ENCODE data around the gene ITGAL.

Gene ITGAL

DNA sequence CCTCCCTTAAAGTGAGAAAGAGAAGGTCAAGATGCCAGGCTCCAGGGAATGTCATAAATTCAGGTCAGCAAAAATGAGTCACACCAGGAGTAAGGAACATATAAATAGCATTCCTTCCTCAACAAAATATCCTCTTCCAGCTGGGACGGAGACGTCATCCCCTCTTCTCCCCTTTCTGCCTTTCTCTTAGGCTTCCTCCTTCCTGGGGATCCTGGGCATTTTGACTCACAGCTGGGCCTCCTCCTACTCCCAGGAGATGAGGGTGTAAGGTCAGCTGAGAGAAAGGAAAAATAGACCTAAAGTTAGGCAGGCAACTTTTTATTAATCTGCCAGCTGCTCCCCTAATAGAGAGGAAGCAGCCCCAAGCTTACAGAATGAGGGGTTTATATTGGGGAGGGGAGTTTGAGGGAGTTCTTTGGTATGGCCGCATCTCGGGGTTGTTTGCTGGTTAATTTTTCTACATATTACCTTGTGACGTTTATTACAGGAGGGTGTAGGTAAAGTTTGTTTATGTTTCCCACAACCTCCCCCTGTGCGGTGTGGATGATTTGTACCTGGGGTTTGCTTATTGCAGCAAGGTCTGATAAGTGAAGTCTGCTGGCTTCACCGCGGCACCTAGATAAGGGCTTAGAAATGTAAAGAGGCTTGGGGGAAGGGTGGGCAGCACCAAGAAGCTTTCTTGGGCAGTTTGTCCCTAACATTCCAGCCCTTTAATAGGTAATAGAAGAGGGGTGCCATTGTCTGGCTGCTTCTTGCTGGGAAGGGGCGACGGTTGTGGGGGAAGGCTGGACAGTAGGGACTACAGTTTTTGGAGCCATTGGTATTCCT is 69.2 kb downstream of the ITGAL start:
- peak; percentile 75 for DNase-seq (ENCODE audit: low spot score)

DNA sequence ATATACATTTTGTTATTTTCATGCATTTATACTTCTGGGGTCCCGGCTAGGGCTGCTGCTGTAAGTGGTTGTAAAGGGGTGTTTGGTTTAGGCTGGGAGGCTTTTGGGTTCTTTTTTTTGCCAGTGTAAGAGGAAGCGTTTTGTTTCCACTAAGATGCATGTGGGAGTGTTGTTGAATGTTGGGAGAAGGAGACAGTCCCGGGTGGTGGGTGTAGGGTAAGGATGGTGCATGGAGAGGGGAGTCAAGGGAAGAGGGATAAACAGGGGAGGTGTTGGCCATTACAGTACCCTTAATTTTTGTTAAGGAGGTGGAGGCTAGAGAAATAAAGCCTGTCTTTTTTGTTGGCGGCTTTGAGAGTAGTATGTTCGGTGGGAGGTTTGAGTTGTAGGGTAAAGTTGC is 70.5 kb downstream of the ITGAL start:
- no peak for DNase-seq (ENCODE audit: low spot score)

DNA sequence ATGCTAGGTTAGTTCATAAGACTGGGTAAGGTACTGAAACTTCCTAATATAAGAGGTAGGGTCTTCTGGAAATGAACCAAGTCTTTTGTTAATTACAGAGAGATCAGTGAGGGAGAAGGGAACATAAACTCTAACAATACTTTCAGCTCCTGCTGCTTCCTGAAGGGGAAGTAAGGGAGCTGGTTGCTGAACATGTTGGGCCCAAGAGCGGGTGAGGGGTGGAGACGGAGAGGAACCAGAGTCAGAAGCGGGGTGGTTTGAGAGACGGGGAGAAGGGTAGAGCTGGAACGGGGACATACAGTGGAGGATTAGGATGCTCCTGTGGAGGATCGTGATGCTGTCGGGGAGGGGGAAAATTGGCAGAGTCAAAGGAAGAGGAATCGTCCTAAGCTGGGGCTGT is 73.6 kb downstream of the ITGAL start:
- DNase-seq (ENCODE audit: low spot score) = no peak

DNA sequence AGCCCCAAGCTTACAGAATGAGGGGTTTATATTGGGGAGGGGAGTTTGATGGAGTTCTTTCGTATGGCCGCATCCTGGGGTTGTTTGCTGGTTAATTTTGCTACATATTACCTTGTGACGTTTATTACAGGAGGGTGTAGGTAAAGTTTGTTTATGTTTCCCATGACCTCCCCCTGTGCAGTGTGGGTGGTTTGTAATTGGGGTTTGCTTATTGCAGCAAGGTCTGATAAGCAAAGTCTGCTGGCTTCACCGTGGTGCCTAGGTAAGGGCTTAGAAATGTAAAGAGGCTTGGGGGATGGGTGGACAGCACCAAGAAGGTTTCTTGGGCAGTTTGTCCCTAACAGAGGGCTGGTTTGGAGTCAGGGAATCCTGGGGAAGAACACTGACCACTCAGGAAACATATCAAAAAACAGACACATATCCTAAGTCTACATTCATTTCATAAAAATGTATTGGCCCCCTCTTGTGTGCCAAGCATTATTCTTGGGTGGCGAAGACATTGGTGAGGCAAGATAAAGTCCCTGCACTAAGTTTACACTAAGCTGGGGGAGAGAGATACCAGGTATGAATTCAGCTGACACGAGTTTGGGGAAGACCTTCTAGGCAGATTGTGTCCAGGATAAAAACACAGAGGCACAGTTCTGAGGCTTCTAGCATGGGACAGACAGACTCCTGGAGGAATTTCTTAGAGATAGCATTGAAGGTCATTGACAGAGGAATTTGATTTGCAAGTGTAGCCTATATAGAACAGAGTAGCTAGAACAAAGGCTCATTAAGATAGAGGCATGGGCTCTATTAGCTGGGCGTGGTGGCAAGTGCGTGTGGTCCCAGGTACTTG is 76.1 kb downstream of the ITGAL start:
- no peak for DNase-seq (ENCODE audit: low spot score)

DNA sequence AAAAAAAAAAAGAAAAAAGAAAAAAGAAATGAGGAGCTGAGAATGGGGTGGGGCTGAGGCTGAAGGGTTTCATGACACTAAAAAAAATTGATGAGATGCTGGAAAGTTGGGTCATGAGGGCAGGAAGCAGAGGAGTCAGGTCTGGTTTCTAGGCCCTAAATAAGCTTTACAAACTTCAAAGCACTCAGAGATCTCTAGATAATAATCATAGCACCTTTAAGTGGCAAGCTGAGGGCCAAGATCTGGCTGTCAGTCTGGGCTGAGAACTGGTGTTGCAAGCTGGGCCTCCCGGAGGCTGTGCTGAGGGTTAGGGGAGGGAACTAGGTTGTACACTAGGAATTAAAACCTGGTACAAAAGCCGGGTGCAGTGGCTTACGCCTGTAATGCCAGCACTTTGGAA is 79.2 kb downstream of the ITGAL start:
- no peak for DNase-seq (ENCODE audit: low spot score)

DNA sequence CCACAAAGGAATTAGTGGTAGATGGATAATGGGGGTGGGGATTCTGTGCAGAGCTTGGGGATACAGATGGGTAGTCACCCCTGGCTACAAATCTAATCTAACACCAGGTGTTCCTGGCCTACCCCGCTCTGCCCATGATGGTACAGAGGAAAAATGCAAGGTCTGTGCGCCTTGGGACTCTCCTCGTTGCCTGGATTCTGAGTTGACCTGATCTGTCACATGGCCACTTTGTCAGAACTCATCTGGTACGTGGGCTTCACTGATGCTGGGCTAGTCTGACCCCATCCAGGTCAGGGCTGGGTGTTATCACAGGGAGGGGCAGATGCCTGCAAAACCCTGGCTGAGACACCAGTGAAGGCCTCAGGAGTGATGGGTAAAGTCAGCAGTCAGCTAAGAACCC is 80.4 kb downstream of the ITGAL start:
- no peak for DNase-seq (ENCODE audit: low spot score)

DNA sequence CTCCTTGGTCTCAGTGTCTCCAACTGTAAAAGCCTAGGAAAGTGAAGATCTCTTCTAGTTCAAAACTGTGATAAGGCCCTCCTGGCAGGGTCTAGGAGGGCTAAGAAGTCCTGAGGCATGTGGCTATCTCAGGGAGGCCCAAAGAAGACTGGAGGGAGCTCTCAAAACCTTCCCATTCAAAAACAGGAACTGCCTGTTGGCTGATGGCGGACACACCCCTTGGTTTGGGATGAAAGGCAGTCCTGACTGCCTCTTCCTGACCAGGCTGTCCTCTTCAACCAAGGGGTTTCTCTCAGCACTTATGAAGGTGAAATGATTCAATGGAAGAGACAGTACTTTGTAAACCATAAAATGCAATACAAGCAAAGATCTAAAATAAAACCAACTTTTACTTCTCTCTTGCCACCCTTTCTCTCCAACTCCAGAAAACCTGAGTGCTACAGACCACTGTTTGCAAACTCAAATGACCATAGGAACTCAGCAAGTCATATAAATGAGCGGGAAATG is 80.9 kb downstream of the ITGAL start:
- DNase-seq (ENCODE audit: low spot score) = no peak

DNA sequence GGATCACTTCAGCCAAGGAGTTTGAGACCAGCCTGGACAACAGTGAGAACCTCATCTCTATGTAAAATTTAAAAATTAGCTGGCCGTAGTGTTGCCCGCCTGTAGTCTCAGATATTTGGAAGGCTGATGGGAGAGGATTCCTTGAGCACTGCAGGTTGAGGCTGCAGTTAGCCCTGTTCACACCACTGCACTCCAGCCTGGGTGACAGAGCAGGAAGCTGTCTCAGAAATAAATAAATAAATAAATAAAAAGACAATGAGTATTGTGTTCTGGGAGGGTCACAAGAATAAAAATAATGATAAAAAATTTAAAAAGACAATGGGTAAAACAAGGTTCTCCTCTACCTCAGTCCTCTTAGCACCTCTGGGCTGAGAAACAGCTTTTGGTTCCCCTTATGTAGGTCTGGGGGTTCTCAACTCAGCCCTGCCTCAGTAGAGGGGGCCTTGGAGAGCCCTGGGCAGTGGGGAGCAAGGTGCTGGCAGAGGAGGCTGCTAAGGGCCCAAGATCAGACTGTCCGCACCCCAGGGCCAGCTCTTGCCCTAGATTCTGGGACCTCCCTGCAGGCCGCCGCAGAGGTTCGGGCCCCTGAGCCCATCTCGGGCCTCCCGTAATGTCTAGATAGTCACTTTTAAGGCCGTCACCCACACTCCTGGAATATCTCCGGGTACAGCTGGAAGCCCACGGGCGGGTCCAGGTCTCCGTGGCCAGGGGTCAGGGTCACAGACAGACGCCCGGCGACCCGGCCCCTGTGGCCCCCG is 82.2 kb downstream of the ITGAL start:
- peak; percentile 66 for DNase-seq (ENCODE audit: low spot score)

DNA sequence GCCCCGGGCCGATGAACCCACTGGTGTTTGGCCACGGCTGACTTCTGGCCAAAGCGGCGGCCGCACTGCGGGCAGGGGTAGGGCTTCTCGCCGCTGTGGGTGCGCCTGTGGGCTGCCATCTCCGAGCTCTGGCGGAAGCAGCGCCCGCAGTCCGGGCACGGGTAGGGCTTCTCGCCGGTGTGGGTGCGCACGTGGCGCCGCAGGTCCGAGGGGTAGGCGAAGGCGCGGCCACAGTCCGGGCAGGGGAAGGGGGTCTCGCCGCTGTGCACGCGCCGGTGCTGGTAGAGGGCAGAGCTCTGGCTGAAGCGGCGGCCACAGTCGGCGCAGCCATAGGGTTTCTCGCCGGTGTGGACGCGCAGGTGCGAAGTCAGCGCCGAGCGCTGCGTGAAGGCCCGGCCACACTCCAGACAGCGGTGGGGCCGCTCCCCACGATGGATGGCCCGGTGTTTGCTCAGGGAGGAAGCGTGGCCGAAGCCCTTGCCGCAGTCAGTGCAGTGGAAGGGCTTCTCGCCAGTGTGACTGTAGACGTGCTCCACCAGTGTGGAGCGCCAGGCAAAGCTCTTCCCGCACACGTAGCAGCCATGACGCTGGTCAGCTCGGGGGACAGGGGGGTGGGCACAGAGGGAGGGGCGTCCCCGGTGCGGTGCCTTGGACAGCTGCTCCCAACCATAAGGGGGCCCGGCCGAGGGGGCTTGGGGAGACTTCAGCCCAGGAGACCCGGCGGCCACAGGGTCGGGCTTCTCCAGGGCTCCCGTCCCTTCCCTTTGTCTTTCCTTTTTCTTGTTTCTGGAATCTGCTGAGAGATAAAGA is 83.0 kb downstream of the ITGAL start:
- no peak for DNase-seq (ENCODE audit: low spot score)

DNA sequence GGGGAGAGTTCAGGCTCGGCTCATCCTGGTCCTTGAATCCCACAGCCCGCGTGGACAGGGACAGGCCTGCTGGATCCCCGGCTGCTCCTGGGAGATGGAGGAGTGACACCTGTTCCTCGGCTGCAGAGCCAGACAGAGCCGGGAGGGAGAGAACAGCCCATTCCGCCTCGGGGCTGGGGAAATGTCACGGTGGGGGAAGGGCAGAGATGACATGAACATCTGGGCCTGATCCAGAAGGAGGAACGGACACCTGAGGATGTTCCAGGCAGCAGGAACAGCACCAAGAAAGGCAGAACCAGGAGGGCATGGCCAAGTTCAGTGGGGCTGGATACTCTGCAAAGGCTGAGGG is 83.6 kb downstream of the ITGAL start:
- DNase-seq (ENCODE audit: low spot score) = no peak

DNA sequence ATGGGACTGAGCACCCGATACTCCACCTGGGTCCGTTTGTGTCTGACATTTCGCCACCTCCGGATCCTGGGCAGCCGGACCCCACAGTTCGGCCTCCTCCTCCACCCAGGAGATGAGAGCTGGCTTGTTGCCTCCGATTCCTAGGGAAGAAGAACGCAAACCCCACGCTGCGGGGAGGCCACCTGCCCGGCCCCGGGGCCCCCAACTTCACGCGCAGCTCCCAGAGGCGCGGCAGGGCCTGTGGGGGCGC is 85.1 kb downstream of the ITGAL start:
- DNase-seq (ENCODE audit: low spot score) = no peak

DNA sequence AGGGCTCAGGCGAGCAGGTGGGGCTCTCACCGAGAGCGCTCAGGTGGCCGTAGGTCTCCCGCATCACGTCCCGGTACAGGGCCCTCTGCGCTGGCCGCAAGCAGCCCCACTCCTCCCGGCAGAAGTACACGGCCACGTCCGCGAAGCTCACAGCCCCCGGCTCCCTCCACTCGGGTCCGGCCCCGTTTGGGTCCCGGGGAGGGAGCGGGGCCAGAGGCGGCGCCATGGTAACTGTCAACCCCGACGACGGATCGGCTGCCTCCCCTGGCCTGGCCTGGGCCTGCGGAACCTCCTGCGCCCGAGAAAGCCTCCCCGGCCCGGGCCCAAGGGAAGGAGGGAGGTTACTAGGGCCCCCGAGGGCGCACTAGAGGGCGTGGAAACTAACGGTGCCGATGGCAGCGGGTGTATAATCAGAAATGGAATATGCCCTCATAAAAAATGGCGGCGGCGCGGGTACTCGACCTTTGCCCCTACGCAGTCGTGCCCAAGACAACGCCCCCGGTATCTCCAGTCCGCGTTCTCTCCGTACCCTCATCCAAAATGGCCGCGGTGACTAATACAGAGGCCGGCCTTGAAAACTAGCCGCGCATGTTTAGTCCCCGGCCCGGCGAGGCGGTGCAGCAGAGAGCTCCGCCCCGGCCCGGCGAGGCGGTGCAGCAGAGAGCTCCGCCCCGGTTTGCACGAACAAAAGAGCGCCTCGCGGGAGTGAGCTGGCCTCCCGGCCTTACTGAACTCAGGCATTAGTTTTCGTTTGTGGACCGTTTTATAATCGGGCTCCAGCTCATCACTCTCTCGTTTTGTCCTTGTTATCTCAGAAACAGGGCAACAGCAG is 85.6 kb downstream of the ITGAL start, which contains the start of gene ZNF764:
ZNF764 (minus strand) TSS at position 418 of the 832 bp plus-strand sequence; CDS start at position 226, 192 bp downstream.
- DNase-seq (ENCODE audit: low spot score) = peak; percentile 98

DNA sequence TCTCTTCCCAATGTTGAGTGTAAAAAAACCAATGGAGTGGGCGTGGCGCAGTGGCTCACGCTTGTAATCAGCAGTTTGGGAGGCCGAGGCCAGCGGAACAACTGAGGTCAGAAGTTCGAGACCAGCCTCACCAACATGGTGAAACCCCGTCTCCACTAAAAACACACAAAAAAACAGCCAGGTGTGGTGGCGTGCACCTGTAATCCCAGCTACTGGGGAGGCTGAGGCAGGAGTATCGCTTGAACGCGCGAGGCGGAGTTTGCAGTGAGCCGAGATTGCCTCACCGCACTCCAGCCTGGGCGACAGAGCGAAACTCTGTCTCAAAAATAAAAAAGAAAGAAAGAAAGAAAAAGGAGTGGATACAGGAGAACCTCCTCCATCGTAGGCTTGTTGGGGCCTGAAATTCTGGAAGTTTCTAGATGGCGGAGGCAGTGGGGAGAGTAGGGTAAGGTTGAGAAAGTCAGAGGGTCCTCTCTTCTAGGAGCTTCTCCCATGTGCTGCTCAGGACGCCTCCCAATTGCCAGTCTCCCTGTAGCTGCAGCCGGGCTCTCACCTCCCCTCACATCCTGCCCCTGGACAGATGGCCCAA is 86.3 kb downstream of the ITGAL start:
- DNase-seq (ENCODE audit: low spot score) = no peak

DNA sequence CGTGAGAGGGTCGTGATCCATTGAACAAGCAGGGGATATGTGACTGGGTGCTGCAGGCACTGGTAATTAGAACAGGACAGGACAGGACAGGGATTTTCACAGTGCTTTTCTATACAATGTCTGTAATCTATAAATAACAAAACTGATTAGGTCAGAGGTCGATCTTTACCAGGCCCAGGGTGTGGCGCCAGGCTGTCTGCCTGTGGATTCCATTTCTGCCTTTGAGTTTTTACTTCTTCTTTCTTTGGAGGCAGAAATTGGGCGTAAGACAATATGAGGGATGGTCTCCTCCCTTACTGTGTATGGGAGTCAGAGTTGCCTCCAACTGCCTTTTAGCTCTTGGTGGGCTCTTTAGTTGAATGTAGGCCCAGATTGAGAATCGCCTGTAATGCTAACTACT is 87.1 kb downstream of the ITGAL start:
- no peak for DNase-seq (ENCODE audit: low spot score)

DNA sequence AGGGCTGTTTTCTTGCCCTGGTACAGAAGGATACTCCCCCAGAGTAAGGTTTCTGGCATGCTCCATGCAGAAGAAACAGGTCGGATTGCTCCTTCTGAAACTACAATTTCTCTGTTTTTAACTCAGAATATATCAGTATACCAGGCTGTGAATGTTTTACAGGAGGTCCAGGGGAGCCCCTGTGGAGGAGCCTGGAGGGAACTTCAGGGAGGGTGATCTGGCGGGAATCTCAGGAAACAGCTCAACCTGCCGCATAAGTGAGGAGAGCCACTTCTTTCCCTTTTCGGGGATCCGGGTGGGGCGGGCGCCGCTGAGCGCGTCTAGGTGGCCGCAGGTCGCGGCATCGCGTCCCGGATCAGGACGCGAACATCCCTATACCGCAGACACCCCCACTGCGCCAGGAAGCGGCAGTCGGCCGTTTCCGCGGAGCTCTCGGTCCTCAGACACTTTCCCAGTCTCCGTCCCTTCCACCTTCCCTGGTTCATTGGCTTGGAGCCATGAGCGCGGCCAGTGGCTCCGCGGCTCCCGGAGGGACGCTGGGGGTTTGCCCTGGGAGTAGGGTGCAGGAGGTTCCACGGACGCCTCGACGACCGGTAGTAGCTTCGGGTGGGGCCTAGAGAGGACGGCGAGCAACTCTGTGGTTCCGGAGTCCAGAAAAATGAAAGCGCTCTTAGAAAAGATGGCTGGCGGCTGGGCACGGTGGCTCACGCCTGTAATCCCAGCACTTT is 88.7 kb downstream of the ITGAL start:
- DNase-seq (ENCODE audit: low spot score) = no peak

DNA sequence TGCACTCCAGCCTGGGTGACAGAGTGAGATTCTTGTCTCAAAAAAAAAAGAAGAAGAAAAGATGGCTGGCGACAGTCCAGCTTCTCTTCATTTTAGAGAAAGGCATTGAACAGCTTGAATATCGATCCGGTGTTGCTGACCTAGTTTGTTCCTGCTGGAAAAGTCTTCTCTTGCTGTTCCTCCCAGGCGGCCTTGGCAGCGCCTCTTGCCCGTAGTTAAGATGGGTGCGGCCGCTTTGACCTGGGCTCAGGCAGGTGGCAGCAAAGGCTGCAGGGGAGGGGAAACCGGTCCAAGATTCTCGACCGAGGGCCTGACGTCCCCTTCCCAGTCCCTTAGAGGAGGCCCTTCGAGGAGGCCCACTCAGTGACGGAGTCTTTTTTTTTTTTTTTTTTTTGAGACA is 89.5 kb downstream of the ITGAL start:
- DNase-seq (ENCODE audit: low spot score) = no peak

DNA sequence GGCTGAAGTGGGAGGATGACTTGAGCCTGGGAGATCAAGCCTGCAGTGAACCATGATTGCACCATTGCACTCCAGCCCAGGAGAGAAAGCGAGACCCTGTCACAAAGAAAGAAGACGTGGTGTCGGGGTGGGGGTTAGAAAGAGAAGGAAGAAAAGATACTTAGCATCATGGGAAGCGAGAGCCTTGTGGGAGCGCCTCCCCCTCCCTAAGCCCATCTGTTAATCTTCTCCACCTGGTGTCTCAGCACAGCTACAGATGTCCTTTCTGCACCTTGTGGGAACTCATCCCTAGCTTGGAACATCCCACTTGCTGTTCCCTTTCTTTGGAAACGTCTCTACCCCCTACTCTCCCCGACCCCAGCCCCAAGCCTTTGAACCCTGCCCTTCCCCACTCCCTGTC is 93.0 kb downstream of the ITGAL start:
- no peak for DNase-seq (ENCODE audit: low spot score)

DNA sequence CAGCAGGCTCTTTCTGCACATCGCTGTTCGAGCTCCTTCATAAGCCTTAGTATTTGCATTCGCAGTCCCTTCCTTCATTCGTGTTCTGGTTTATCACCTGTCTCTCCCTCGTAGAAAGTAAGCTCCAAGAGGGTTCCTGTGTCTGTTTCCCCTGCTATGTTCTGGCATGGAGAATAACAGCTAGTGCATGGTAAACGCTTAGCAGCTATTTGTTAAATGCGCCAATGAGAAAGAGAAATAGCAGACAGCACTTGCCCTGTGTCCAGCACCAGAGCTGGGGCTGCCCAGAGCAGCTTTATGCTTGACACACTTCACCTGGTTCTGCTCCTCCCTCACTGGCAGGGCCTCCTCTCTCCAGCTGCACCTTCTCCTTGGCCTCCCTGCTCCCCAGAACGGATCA is 93.4 kb downstream of the ITGAL start:
- DNase-seq (ENCODE audit: low spot score) = no peak

DNA sequence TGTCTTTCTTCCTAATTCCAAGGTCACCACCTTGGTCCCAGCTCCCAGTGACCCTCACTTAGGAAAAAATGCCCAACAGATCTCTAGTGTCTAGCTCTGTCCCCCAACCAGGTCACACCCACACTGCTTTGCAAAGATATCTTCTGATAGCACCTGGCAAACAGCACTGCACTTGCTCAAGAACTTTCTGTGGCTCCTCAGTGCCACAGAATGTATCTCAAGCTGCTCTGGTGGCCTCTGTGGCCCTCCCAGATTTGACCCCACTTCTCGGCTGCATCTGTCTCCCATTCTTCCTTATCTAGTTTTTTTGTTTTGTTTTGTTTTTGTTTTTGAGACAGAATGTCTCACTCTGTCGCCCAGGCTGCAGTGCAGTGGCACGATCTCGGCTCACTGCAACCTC is 94.0 kb downstream of the ITGAL start:
- DNase-seq (ENCODE audit: low spot score) = no peak

All from kidney capillary endothelial cell (primary cell).